Suprapubic skin (tissue), 4 donors: ENCODE measurements around the gene PLA2G4E.

ENCODE experiments used
- EP300 ChIP-seq: sonication (generic); formaldehyde crosslinking; IDR thresholded peaks from one replicate; pipeline ENCODE4 v1.6.1; 2017; ENCODE audit warnings: antibody characterized with exemption
- POLR2A ChIP-seq, 2 donors: fragments of 450-650 bp; IDR thresholded peaks; one replicate each; pipeline ENCODE4 v1.6.1; 2017; ENCODE audit warnings: antibody characterized with exemption in 2 of 2, mild to moderate bottlenecking in 2 of 2, moderate library complexity in 2 of 2
- POLR2AphosphoS5 ChIP-seq, 3 donors: sonication (generic); formaldehyde crosslinking; IDR thresholded peaks; one replicate each; pipeline ENCODE4 v1.6.1; 2017; ENCODE audit warnings: antibody characterized with exemption in 3 of 3
- TF ChIP-seq, protein P1 (sequence below), 2 donors: fragments of 200-600 bp in 1 of 2; fragments of 450-650 bp in 1 of 2; sonication (generic) in 1 of 2; IDR thresholded peaks; one replicate each; pipeline ENCODE4 v1.5.1; 2016 to 2019; ENCODE audit warnings: antibody characterized with exemption in 2 of 2, mild to moderate bottlenecking in 1 of 2, moderate library complexity in 1 of 2

DNA sequence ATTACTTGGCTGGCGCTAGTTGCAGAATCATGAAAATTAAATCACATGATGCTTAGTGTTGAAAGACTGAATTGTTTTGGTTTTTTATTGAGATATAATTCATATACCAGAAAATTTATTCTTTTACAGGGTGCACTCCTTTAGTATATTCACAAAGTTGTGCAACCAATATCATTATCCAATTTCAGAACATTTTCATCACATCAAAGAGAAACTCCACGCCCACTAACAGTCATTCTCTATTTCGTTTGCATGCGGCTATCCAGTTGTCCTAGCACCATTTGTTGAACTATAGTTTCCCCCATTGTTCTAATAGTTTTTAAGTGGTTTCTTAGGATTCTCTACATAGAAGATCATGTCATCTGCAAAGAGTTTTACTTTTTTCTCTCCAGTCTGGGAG lies 52.1 kb downstream of the PLA2G4E start:
- no peak for TF ChIP-seq POLR2A (IDR thresholded peaks at IDR 0.05)
- no peak for TF ChIP-seq EP300
- TF ChIP-seq POLR2AphosphoS5 (IDR thresholded peaks at IDR 0.05) = no peak
- TF ChIP-seq, protein P1, sequence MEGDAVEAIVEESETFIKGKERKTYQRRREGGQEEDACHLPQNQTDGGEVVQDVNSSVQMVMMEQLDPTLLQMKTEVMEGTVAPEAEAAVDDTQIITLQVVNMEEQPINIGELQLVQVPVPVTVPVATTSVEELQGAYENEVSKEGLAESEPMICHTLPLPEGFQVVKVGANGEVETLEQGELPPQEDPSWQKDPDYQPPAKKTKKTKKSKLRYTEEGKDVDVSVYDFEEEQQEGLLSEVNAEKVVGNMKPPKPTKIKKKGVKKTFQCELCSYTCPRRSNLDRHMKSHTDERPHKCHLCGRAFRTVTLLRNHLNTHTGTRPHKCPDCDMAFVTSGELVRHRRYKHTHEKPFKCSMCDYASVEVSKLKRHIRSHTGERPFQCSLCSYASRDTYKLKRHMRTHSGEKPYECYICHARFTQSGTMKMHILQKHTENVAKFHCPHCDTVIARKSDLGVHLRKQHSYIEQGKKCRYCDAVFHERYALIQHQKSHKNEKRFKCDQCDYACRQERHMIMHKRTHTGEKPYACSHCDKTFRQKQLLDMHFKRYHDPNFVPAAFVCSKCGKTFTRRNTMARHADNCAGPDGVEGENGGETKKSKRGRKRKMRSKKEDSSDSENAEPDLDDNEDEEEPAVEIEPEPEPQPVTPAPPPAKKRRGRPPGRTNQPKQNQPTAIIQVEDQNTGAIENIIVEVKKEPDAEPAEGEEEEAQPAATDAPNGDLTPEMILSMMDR (IDR thresholded peaks at IDR 0.05) = no peak
